ENCODE measurements around the gene CBY2. TPM values are rescaled to one million over a fixed set of nuclear protein-coding genes. Genes with fewer than 3 reads are reported as not detected.

Gene CBY2
- total and polyA plus RNA-seq, 2 donors (not counting 1 experiment from before 2014, with no cell fraction given): not detected

- TF ChIP-seq CTCF (IDR thresholded peaks at IDR 0.05) (no peak), EZH2 (IDR thresholded peaks at IDR 0.05; ENCODE audit: borderline replicate concordance, insufficient read depth, low read depth, low read length, poor library complexity, severe bottlenecking) (no peak)
- POLR2A ChIA-PET: no interaction called here
- no peaks in the 10 kb centered on the region for H4K20me1 ChIP-seq (ENCODE audit: control insufficient read depth, insufficient read depth, low read length, poor library complexity, severe bottlenecking)
- DNase-seq (no peak), ATAC-seq (ENCODE audit: low read depth) (no peak)
- Mint-ChIP-seq H3K27me3 (peaks cover 8% of the 10 kb centered on the region), H3K4me3 (no peak overlapping the region), H3K27ac (no peak overlapping the region), H3K4me1 (no peaks in the 10 kb centered on the region), H3K9me3 (ENCODE audit: insufficient read depth) (no peaks in the 10 kb centered on the region)
- CTCF ChIA-PET: no interaction called here
- WGBS (ENCODE audit: insufficient coverage): 63% methylated on average over 4 of the region's 5 CpGs
- H3K9ac ChIP-seq (ENCODE audit: low read length): no peak overlapping the region
- no peaks in the 10 kb centered on the region for H3K79me2 ChIP-seq (ENCODE audit: control insufficient read depth, insufficient read depth, low read length)
- H3K36me3 ChIP-seq (replicated peaks in 1 of 2; ENCODE audit: control extremely low read depth in 1 of 2, control insufficient read depth in 1 of 2, extremely low read depth in 1 of 2, insufficient read depth in 2 of 2, low read length in 1 of 2): no peaks in the 10 kb centered on the region
- H3K27ac ChIP-seq (ENCODE audit: low read length in 2 of 2): no peak overlapping the region
- H3K4me1 ChIP-seq (ENCODE audit: control insufficient read depth in 2 of 2, insufficient read depth in 2 of 2, low read length in 2 of 2): no peaks in the 10 kb centered on the region
- no peak overlapping the region for H2AFZ ChIP-seq (ENCODE audit: insufficient read depth, low read depth, low read length, poor library complexity, severe bottlenecking)
- H3K9me3 ChIP-seq (ENCODE audit: control extremely low read depth in 1 of 3, control insufficient read depth in 2 of 3, insufficient read depth in 1 of 3, low read length in 2 of 3): peaks cover 0 to 4% (median 1%) of the 10 kb centered on the region in 3 donors
- peaks cover 0 to 5% (median 2%) of the 10 kb centered on the region in 4 experiments for H3K27me3 ChIP-seq (replicated peaks in 1 of 4; ENCODE audit: control extremely low read depth in 1 of 4, control insufficient read depth in 3 of 4, insufficient read depth in 4 of 4, low read length in 3 of 4)
- H3K4me2 ChIP-seq (replicated peaks; ENCODE audit: low read depth, low read length, poor library complexity, severe bottlenecking): no peak overlapping the region
- intact Hi-C loops (cut with micrococcal nuclease): no loop called here
- no peak overlapping the region for H3K4me3 ChIP-seq (ENCODE audit: control extremely low read depth in 1 of 5, extremely low read depth in 1 of 5, insufficient read depth in 1 of 5, low read depth in 2 of 5, low read length in 4 of 5)
These were observed 15.9 kb downstream of the CBY2 start for GRCh38 chr13:45718063-45718462.

- no peak overlapping the region for H2AFZ ChIP-seq (ENCODE audit: insufficient read depth, low read depth, low read length, poor library complexity, severe bottlenecking)
- no peak for TF ChIP-seq CTCF (IDR thresholded peaks at IDR 0.05)
- no peak for TF ChIP-seq EZH2 (IDR thresholded peaks at IDR 0.05; ENCODE audit: borderline replicate concordance, insufficient read depth, low read depth, low read length, poor library complexity, severe bottlenecking)
- no peaks in the 10 kb centered on the region for H4K20me1 ChIP-seq (ENCODE audit: control insufficient read depth, insufficient read depth, low read length, poor library complexity, severe bottlenecking)
- H3K4me1 ChIP-seq (ENCODE audit: control insufficient read depth in 2 of 2, insufficient read depth in 2 of 2, low read length in 2 of 2): no peaks in the 10 kb centered on the region
- H3K79me2 ChIP-seq (ENCODE audit: control insufficient read depth, insufficient read depth, low read length): no peaks in the 10 kb centered on the region
- H3K27ac ChIP-seq (ENCODE audit: low read length in 2 of 2): no peak overlapping the region
- ATAC-seq (ENCODE audit: low read depth) (no peak), DNase-seq (no peak)
- H3K27ac Mint-ChIP-seq: no peak overlapping the region
- H3K27me3 ChIP-seq (replicated peaks in 1 of 4; ENCODE audit: control extremely low read depth in 1 of 4, control insufficient read depth in 3 of 4, insufficient read depth in 4 of 4, low read length in 3 of 4): peaks cover 0 to 5% (median 2%) of the 10 kb centered on the region in 4 experiments
- WGBS (ENCODE audit: insufficient coverage): no CpG with 5 or more reads among the region's 1 CpG
- H3K9me3 Mint-ChIP-seq (ENCODE audit: insufficient read depth): no peaks in the 10 kb centered on the region
- ChIA-PET POLR2A (no interaction called here), CTCF (no interaction called here)
- no peak overlapping the region for H3K4me3 ChIP-seq (ENCODE audit: control extremely low read depth in 1 of 5, extremely low read depth in 1 of 5, insufficient read depth in 1 of 5, low read depth in 2 of 5, low read length in 4 of 5)
- peaks cover 10% of the 10 kb centered on the region for H3K27me3 Mint-ChIP-seq
- H3K9me3 ChIP-seq (ENCODE audit: control extremely low read depth in 1 of 3, control insufficient read depth in 2 of 3, insufficient read depth in 1 of 3, low read length in 2 of 3): peaks cover 0 to 3% (median 1%) of the 10 kb centered on the region in 3 donors
- no peaks in the 10 kb centered on the region for H3K4me1 Mint-ChIP-seq
- H3K4me2 ChIP-seq (replicated peaks; ENCODE audit: low read depth, low read length, poor library complexity, severe bottlenecking): no peak overlapping the region
- no peaks in the 10 kb centered on the region for H3K36me3 ChIP-seq (replicated peaks in 1 of 2; ENCODE audit: control extremely low read depth in 1 of 2, control insufficient read depth in 1 of 2, extremely low read depth in 1 of 2, insufficient read depth in 2 of 2, low read length in 1 of 2)
- intact Hi-C loops (cut with micrococcal nuclease): no loop called here
- H3K4me3 Mint-ChIP-seq: no peak overlapping the region
- H3K9ac ChIP-seq (ENCODE audit: low read length): no peak overlapping the region
These were observed 16.9 kb downstream of the CBY2 start for GRCh38 chr13:45718992-45719391.

All from B cell (primary cell).